ENCODE measurements around the gene MT1F.

The MT1F gene

DNA sequence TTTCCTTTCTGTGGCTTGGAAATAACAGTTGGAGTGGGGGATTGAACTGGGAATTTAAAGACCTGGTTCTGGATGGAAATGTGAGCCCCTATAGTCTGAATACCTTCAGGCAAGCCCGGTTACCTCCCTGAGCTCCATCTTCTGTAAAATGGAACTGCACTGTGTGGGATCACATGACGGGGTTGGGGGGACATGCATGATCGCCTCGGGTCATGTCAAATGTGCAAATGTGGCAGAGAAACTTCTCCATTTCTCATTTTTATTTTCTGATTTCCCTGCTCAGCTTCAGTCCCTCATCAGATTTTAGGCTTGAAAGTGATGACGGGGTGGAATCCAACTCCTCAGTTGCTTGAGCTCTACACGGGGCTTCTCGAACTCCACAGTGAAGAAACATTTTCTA lies 4.5 kb upstream of the MT1F start:
- Histone ChIP-seq H4K12ac (ENCODE audit: low read depth, low read length) (no peak overlapping the region), H3K79me1 (ENCODE audit: low read length) (peaks cover 2% of the 10 kb centered on the region), H3K36me3 (ENCODE audit: control insufficient read depth in 1 of 2, insufficient read depth in 2 of 2, low read length in 2 of 2) (no peaks in the 10 kb centered on the region), H2BK12ac (ENCODE audit: low read length) (no peak overlapping the region), H3K9ac (ENCODE audit: low read length) (no peak overlapping the region), H3K4ac (ENCODE audit: low read depth, low read length) (no peak overlapping the region), H2AK5ac (ENCODE audit: low read length) (no peak overlapping the region), H3K4me2 (ENCODE audit: low read length) (no peak overlapping the region), H3K14ac (ENCODE audit: low read length) (no peak overlapping the region), H3K27ac (ENCODE audit: low read depth, low read length) (no peak overlapping the region), H3K79me2 (ENCODE audit: control insufficient read depth, insufficient read depth, low read length, poor library complexity) (no peaks in the 10 kb centered on the region), H3K27me3 (ENCODE audit: insufficient read depth, low read length) (peaks cover 16% of the 10 kb centered on the region), H2AFZ (ENCODE audit: insufficient read depth, low read length, poor library complexity) (no peak overlapping the region), H3K18ac (ENCODE audit: low read length) (no peak overlapping the region), H4K8ac (ENCODE audit: low read depth, low read length) (no peak overlapping the region), H3K4me3 (ENCODE audit: low read depth, low read length) (no peak overlapping the region), H4K91ac (ENCODE audit: low read depth, low read length) (no peak overlapping the region), H3K23ac (ENCODE audit: low read length) (no peak overlapping the region), H2BK5ac (ENCODE audit: low read depth, low read length, poor library complexity) (no peak overlapping the region), H2BK120ac (ENCODE audit: insufficient read depth, low read length, poor library complexity) (no peak overlapping the region), H3K9me3 (ENCODE audit: insufficient read depth, low read depth, low read length) (peaks cover 2% of the 10 kb centered on the region), H3K4me1 (ENCODE audit: control insufficient read depth in 1 of 2, insufficient read depth in 2 of 2, low read length in 2 of 2) (peaks cover 7 to 8% of the 10 kb centered on the region in 2 experiments)
- DNase-seq: no peak
- WGBS (ENCODE audit: extremely low coverage, insufficient coverage, insufficient read length): no CpG with 5 or more reads among the region's 7 CpGs

DNA sequence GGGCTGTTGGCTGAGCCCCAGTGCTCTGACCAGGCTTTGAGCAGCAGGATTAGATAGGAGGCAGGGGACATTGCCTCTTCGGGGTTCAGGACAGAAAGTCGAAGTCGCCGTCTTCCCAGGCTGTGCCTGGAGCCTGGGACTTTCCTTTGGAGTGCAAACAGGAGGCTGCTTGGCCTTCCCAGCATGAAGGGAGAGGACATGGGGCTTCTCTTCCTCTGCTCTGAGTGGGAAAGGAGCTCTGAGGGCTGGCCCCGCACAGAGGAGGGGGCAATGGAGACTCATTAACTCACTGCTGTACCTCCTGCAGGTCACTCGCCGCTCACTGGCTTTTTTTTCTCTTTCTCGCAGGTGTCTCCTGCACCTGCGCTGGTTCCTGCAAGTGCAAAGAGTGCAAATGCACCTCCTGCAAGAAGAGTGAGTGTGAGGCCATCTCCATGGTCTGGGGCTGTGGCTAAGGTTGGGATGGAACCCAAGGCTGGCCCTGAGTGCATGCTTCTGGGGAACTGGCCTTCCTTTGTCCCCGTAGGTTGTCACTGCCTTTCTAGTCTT lies 642 bp downstream of the MT1F start:
- Histone ChIP-seq H2BK12ac (ENCODE audit: low read length) (no peak overlapping the region), H3K4me3 (ENCODE audit: low read depth, low read length) (no peak overlapping the region), H3K23ac (ENCODE audit: low read length) (peak overlapping the region; percentile 55), H3K4me2 (ENCODE audit: low read length) (peak overlapping the region; percentile 70), H4K12ac (ENCODE audit: low read depth, low read length) (no peak overlapping the region), H3K79me2 (ENCODE audit: control insufficient read depth, insufficient read depth, low read length, poor library complexity) (no peaks in the 10 kb centered on the region), H3K4me1 (ENCODE audit: control insufficient read depth in 1 of 2, insufficient read depth in 2 of 2, low read length in 2 of 2) (peaks cover 8 to 12% of the 10 kb centered on the region in 2 experiments), H2BK120ac (ENCODE audit: insufficient read depth, low read length, poor library complexity) (no peak overlapping the region), H3K14ac (ENCODE audit: low read length) (no peak overlapping the region), H4K8ac (ENCODE audit: low read depth, low read length) (no peak overlapping the region), H3K36me3 (ENCODE audit: control insufficient read depth in 1 of 2, insufficient read depth in 2 of 2, low read length in 2 of 2) (no peaks in the 10 kb centered on the region), H2AK5ac (ENCODE audit: low read length) (no peak overlapping the region), H3K27ac (ENCODE audit: low read depth, low read length) (no peak overlapping the region), H3K9me3 (ENCODE audit: insufficient read depth, low read depth, low read length) (peaks cover 2% of the 10 kb centered on the region), H3K9ac (ENCODE audit: low read length) (no peak overlapping the region), H2AFZ (ENCODE audit: insufficient read depth, low read length, poor library complexity) (no peak overlapping the region), H3K18ac (ENCODE audit: low read length) (no peak overlapping the region), H4K91ac (ENCODE audit: low read depth, low read length) (no peak overlapping the region), H3K27me3 (ENCODE audit: insufficient read depth, low read length) (peaks cover 29% of the 10 kb centered on the region), H2BK5ac (ENCODE audit: low read depth, low read length, poor library complexity) (no peak overlapping the region), H3K79me1 (ENCODE audit: low read length) (peaks cover 2% of the 10 kb centered on the region), H3K4ac (ENCODE audit: low read depth, low read length) (no peak overlapping the region)
- no CpG with 5 or more reads among the region's 10 CpGs for WGBS (ENCODE audit: extremely low coverage, insufficient coverage, insufficient read length)
- DNase-seq: no peak

DNA sequence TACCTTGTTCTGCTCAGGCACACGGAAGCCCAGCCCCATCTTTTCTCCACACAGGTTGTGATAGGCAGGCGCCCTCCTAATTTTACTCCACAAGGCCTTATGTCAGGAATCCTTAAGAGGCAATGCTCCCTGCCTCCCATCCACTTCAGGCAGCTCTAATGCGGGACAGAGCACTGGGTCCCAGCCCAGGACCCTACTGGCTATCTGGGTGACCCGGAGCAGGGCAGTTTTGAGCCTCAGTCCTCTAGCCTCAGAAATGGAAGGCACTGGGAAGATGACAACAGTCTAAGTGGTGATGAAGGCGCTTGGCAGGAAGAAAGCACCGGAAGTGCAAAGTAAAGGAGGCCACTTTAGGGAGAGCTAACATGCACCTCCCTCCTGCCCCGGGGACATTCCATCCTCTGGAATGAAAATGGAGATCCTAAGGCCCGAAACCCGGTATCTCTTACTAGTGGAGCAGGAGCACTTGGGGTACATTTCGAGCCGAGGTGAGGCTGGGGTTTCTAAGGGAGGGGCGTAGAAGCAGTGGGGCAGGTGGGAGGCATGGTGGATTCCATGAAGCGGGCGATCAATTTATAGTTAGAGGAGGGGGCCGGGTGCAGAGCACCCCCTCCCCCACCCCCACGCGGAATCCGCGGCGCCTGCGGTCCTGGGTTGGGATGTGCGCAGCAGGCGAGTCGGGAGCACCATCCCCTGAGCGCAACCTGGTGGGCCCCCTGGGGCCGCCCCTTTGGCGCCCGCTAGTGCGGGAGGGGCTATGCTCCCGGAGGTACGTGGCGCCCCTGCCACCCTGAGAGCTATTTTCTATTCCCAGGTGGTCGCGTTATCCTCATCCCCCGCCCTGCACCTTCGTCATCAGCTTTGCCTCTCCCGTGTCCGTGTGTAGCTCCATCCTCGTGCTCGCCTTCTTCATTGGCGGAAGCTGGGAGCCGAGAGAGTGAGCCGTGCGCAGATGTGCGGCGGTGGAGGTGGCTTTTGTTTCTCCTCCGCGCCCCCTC lies 4.9 kb downstream of the MT1F start:
- Histone ChIP-seq H3K79me2 (ENCODE audit: control insufficient read depth, insufficient read depth, low read length, poor library complexity) (no peaks in the 10 kb centered on the region), H3K27me3 (ENCODE audit: insufficient read depth, low read length) (peaks cover 56% of the 10 kb centered on the region), H4K8ac (ENCODE audit: low read depth, low read length) (no peak overlapping the region), H3K4me1 (ENCODE audit: control insufficient read depth in 1 of 2, insufficient read depth in 2 of 2, low read length in 2 of 2) (peaks cover 5 to 8% of the 10 kb centered on the region in 2 experiments), H3K14ac (ENCODE audit: low read length) (no peak overlapping the region), H3K36me3 (ENCODE audit: control insufficient read depth in 1 of 2, insufficient read depth in 2 of 2, low read length in 2 of 2) (no peaks in the 10 kb centered on the region), H3K4me3 (ENCODE audit: low read depth, low read length) (no peak overlapping the region), H3K18ac (ENCODE audit: low read length) (no peak overlapping the region), H2BK120ac (ENCODE audit: insufficient read depth, low read length, poor library complexity) (no peak overlapping the region), H3K27ac (ENCODE audit: low read depth, low read length) (no peak overlapping the region), H4K12ac (ENCODE audit: low read depth, low read length) (no peak overlapping the region), H2AK5ac (ENCODE audit: low read length) (no peak overlapping the region), H3K79me1 (ENCODE audit: low read length) (peaks cover under 1% of the 10 kb centered on the region), H3K9me3 (ENCODE audit: insufficient read depth, low read depth, low read length) (peaks cover 2% of the 10 kb centered on the region), H2BK12ac (ENCODE audit: low read length) (no peak overlapping the region), H4K91ac (ENCODE audit: low read depth, low read length) (no peak overlapping the region), H2AFZ (ENCODE audit: insufficient read depth, low read length, poor library complexity) (no peak overlapping the region), H2BK5ac (ENCODE audit: low read depth, low read length, poor library complexity) (no peak overlapping the region), H3K4me2 (ENCODE audit: low read length) (no peak overlapping the region), H3K9ac (ENCODE audit: low read length) (no peak overlapping the region), H3K4ac (ENCODE audit: low read depth, low read length) (no peak overlapping the region), H3K23ac (ENCODE audit: low read length) (no peak overlapping the region)
- no CpG with 5 or more reads among the region's 48 CpGs for WGBS (ENCODE audit: extremely low coverage, insufficient coverage, insufficient read length)
- DNase-seq: peak in 1 of 2 donors; percentile 42

DNA sequence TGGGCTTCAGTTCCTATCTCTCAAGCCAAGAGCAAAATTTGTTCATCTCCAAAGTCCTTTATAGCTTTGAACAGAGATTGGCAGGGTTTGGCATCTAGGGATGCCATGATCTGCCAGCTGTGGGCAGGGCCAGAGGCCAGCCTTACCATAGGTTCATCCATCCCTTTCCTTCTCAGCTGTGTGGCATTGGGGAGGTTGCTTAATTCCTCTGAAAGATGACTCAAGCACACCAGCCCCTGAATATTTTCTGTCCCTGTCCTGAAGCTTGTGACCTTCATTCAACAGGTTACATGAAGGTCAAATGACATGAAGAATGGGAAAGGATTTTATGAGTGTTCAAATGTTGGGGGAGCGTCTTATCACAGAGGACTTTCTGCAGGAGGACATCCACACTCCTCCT lies 6.7 kb downstream of the MT1F start:
- Histone ChIP-seq H3K9ac (ENCODE audit: low read length) (no peak overlapping the region), H3K4me1 (ENCODE audit: control insufficient read depth in 1 of 2, insufficient read depth in 2 of 2, low read length in 2 of 2) (peaks cover 0 to 5% of the 10 kb centered on the region in 2 experiments), H3K27ac (ENCODE audit: low read depth, low read length) (no peak overlapping the region), H3K79me2 (ENCODE audit: control insufficient read depth, insufficient read depth, low read length, poor library complexity) (no peaks in the 10 kb centered on the region), H3K9me3 (ENCODE audit: insufficient read depth, low read depth, low read length) (peaks cover 4% of the 10 kb centered on the region), H2BK120ac (ENCODE audit: insufficient read depth, low read length, poor library complexity) (no peak overlapping the region), H3K4ac (ENCODE audit: low read depth, low read length) (no peak overlapping the region), H3K36me3 (ENCODE audit: control insufficient read depth in 1 of 2, insufficient read depth in 2 of 2, low read length in 2 of 2) (no peaks in the 10 kb centered on the region), H3K18ac (ENCODE audit: low read length) (no peak overlapping the region), H4K8ac (ENCODE audit: low read depth, low read length) (no peak overlapping the region), H3K23ac (ENCODE audit: low read length) (no peak overlapping the region), H3K79me1 (ENCODE audit: low read length) (no peaks in the 10 kb centered on the region), H3K14ac (ENCODE audit: low read length) (no peak overlapping the region), H4K12ac (ENCODE audit: low read depth, low read length) (no peak overlapping the region), H3K4me3 (ENCODE audit: low read depth, low read length) (no peak overlapping the region), H2AK5ac (ENCODE audit: low read length) (no peak overlapping the region), H2BK12ac (ENCODE audit: low read length) (no peak overlapping the region), H3K4me2 (ENCODE audit: low read length) (no peak overlapping the region), H3K27me3 (ENCODE audit: insufficient read depth, low read length) (peaks cover 62% of the 10 kb centered on the region), H2BK5ac (ENCODE audit: low read depth, low read length, poor library complexity) (no peak overlapping the region), H4K91ac (ENCODE audit: low read depth, low read length) (no peak overlapping the region), H2AFZ (ENCODE audit: insufficient read depth, low read length, poor library complexity) (no peak overlapping the region)
- no CpG with 5 or more reads among the region's 1 CpG for WGBS (ENCODE audit: extremely low coverage, insufficient coverage, insufficient read length)
- DNase-seq: no peak
